Thyroid gland (tissue), 4 donors: Measurements from ENCODE around the gene COL28A1. TPM values are rescaled to one million over a fixed set of nuclear protein-coding genes. Genes with fewer than 3 reads are reported as not detected.

Experiments
- DNase-seq, 2 donors: peaks; one replicate each; pipeline ENCODE4 v3.0.0-alpha.2; 2019
- H3K27ac ChIP-seq, 3 donors: fragments of 200-600 bp; sonication (generic); 1 replicate in 2 of 3; 2 replicates in 1 of 3; pipeline ENCODE4 v1.5.1; 2016 to 2019; ENCODE audit warnings: mild to moderate bottlenecking in 1 of 3, moderate library complexity in 1 of 3
- H3K27me3 ChIP-seq: fragments of 200-600 bp; sonication (generic); one replicate; pipeline ENCODE4 v1.5.1; 2019
- H3K36me3 ChIP-seq, 2 donors: fragments of 200-600 bp; sonication (generic); one replicate each; pipeline ENCODE4 v1.5.1; 2016 to 2019
- H3K4me1 ChIP-seq, 2 donors: fragments of 200-600 bp; sonication (generic); one replicate each; pipeline ENCODE4 v1.5.1; 2017 to 2019
- H3K4me3 ChIP-seq, 3 donors: fragments of 200-600 bp; sonication (generic); replicated peaks in 1 of 3; 1 replicate in 2 of 3; 2 replicates in 1 of 3; pipeline ENCODE4 v1.5.1; 2016; ENCODE audit warnings: mild to moderate bottlenecking in 1 of 3
- H3K9me3 ChIP-seq: fragments of 200-600 bp; sonication (generic); one replicate; pipeline ENCODE4 v1.5.1; 2017
- CTCF ChIP-seq, 6 experiments: fragments of 200-600 bp in 3 of 6; fragments of 450-650 bp in 3 of 6; sonication (generic) in 3 of 6; IDR thresholded peaks; one replicate each; pipeline ENCODE4 v1.5.1; 2016 to 2019; ENCODE audit warnings: antibody characterized with exemption in 6 of 6, mild to moderate bottlenecking in 2 of 6, inconsistent platforms in 1 of 6, moderate library complexity in 1 of 6
- POLR2A ChIP-seq, 2 donors: fragments of 450-650 bp; IDR thresholded peaks; one replicate each; pipeline ENCODE4 v1.6.1; 2017; ENCODE audit warnings: antibody characterized with exemption in 2 of 2, mild to moderate bottlenecking in 2 of 2, moderate library complexity in 1 of 2
- WGBS, 2 donors: methylation state at CpG; one replicate each; pipeline ENCODE4 v1.1.5; 2017; 5-methylcytosine and 5-hydroxymethylcytosine counted together
- intact Hi-C: fragments of 100-400 bp; cut with DNase I; formaldehyde crosslinking; loops from one replicate; pipeline ENCODE4 v1.15.1; 2023
- total RNA-seq, 4 donors: library from RNA; depleted of rRNA; stranded (reverse); fragments of >200 nt; gene quantifications; one replicate each; pipeline ENCODE4 v1.2.3, GENCODE V29; 2016

The COL28A1 gene
- total RNA-seq, 4 donors from 2014 or later = 0.54 to 1.9 (median 0.97) TPM

GRCh38 chr7:7434329-7434728 lies 101.3 kb downstream of the COL28A1 start:
- no peak overlapping the region for H3K27ac ChIP-seq

GRCh38 chr7:7433811-7434210 lies 101.9 kb downstream of the COL28A1 start:
- H3K36me3 ChIP-seq = no peaks in the 10 kb centered on the region
- H3K27ac ChIP-seq = no peak overlapping the region
- intact Hi-C loops = no loop called here
- no peak overlapping the region for H3K4me3 ChIP-seq
- TF ChIP-seq POLR2A (IDR thresholded peaks at IDR 0.05) = no peak
- TF ChIP-seq CTCF (IDR thresholded peaks at IDR 0.05) = no peak
- H3K4me1 ChIP-seq = peaks cover 0 to 5% of the 10 kb centered on the region in 2 donors
- WGBS, 2 donors = 38 to 57% methylated on average over 1 of the region's 1 CpG
- no peaks in the 10 kb centered on the region for H3K9me3 ChIP-seq
- no peaks in the 10 kb centered on the region for H3K27me3 ChIP-seq
- DNase-seq = no peak

More at GRCh38 chr7:7434329-7434728, 101.3 kb downstream of the COL28A1 start:
- Histone ChIP-seq H3K27me3 (no peaks in the 10 kb centered on the region), H3K9me3 (no peaks in the 10 kb centered on the region), H3K4me1 (peaks cover 0 to 5% of the 10 kb centered on the region in 2 donors), H3K36me3 (no peaks in the 10 kb centered on the region), H3K4me3 (no peak overlapping the region)
- intact Hi-C loops = no loop called here
- 67 to 72% methylated on average over 3 of the region's 3 CpGs for WGBS, 2 donors
- DNase-seq = no peak
- TF ChIP-seq POLR2A (IDR thresholded peaks at IDR 0.05) = no peak
- TF ChIP-seq CTCF (IDR thresholded peaks at IDR 0.05) = no peak

- Histone ChIP-seq H3K4me1 (peaks cover 0 to 5% of the 10 kb centered on the region in 2 donors), H3K9me3 (no peaks in the 10 kb centered on the region), H3K27ac (no peak overlapping the region), H3K4me3 (no peak overlapping the region), H3K36me3 (no peaks in the 10 kb centered on the region), H3K27me3 (no peaks in the 10 kb centered on the region)
- WGBS, 2 donors = 94 to 95% methylated on average over 7 of the region's 7 CpGs
- no peak for DNase-seq
- no peak for TF ChIP-seq CTCF (IDR thresholded peaks at IDR 0.05)
- no peak for TF ChIP-seq POLR2A (IDR thresholded peaks at IDR 0.05)
- intact Hi-C loops = no loop called here
These were observed 102.7 kb downstream of the COL28A1 start for GRCh38 chr7:7432979-7433378.

GRCh38 chr7:7428806-7429205 lies 106.9 kb downstream of the COL28A1 start:
- Histone ChIP-seq H3K27ac (no peak overlapping the region), H3K4me3 (no peak overlapping the region), H3K9me3 (no peaks in the 10 kb centered on the region), H3K36me3 (no peaks in the 10 kb centered on the region), H3K27me3 (no peaks in the 10 kb centered on the region), H3K4me1 (peaks cover 0 to 3% of the 10 kb centered on the region in 2 donors)
- 80 to 86% methylated on average over 4 of the region's 4 CpGs for WGBS, 2 donors
- no peak for TF ChIP-seq POLR2A (IDR thresholded peaks at IDR 0.05)
- no peak for TF ChIP-seq CTCF (IDR thresholded peaks at IDR 0.05)
- no peak for DNase-seq
- intact Hi-C loops = loop anchor here (5.0 kb wide), 1 partner anchor 113 kb away; no protein-coding TSS in a partner anchor

GRCh38 chr7:7427363-7427762 lies 108.3 kb downstream of the COL28A1 start:
- H3K4me3 ChIP-seq = no peak overlapping the region
- no peaks in the 10 kb centered on the region for H3K4me1 ChIP-seq
- H3K27ac ChIP-seq = no peak overlapping the region
- no peaks in the 10 kb centered on the region for H3K27me3 ChIP-seq
- no peak for TF ChIP-seq CTCF (IDR thresholded peaks at IDR 0.05)
- TF ChIP-seq POLR2A (IDR thresholded peaks at IDR 0.05) = no peak
- 88 to 100% methylated on average over 1 of the region's 1 CpG for WGBS, 2 donors
- no peaks in the 10 kb centered on the region for H3K36me3 ChIP-seq
- H3K9me3 ChIP-seq = no peaks in the 10 kb centered on the region
- no peak for DNase-seq
- intact Hi-C loops = loop anchor here (5.0 kb wide), 1 partner anchor 115 kb away; no protein-coding TSS in a partner anchor
